AG04449 (cell line): Measurements from ENCODE around the gene B3GALT6.

Source experiments
- CTCF ChIA-PET: fragments of 350-600 bp; formaldehyde crosslinking; extraction: SDS; loops from one replicate; lab custom pipeline; 2021; ENCODE audit warnings: antibody characterized with exemption; lab: Yijun Ruan, JAX
- POLR2A ChIA-PET: fragments of 400-600, 350-600 bp; formaldehyde crosslinking; extraction: SDS; loops from one replicate; lab custom pipeline; 2020; ENCODE audit warnings: antibody characterized with exemption, inconsistent platforms; lab: Yijun Ruan, JAX
- DNase-seq: peaks from one replicate; pipeline ENCODE4 v3.0.0-alpha.2; 2010; ENCODE audit warnings: low read depth, low spot score
- H3K4me3 ChIP-seq: 2 replicates; pipeline ENCODE4 v1.5.1; 2011; ENCODE audit warnings: low read depth, mild to moderate bottlenecking, control low read depth, low read length
- CTCF ChIP-seq: IDR thresholded peaks from one replicate; pipeline ENCODE4 v1.5.1; 2011; ENCODE audit warnings: mild to moderate bottlenecking, moderate library complexity, low read length, control low read depth, inconsistent platforms; ENCODE audit not compliant: insufficient read depth; ENCODE audit errors: missing control alignments

The B3GALT6 gene

GRCh38 chr1:1253972-1254666, 22.1 kb downstream of the B3GALT6 start:
- POLR2A ChIA-PET: no interaction called here

GRCh38 chr1:1254667-1254998, 22.6 kb downstream of the B3GALT6 start:
- CTCF ChIA-PET: interaction anchor here (0.8 to 1.1 kb wide), 2 partner anchors 132 to 134 kb away, joined by 3 read pairs; no protein-coding TSS in a partner anchor
- no peak overlapping the region for H3K4me3 ChIP-seq
- POLR2A ChIA-PET: no interaction called here
- no peak for TF ChIP-seq CTCF
- DNase-seq: no peak

More at GRCh38 chr1:1253972-1254666, 22.1 kb downstream of the B3GALT6 start:
- CTCF ChIA-PET: interaction anchor here (0.8 to 1.1 kb wide), 2 partner anchors 132 to 133 kb away, joined by 3 read pairs; no protein-coding TSS in a partner anchor
- H3K4me3 ChIP-seq: no peak overlapping the region
- DNase-seq: no peak
- TF ChIP-seq CTCF: no peak

- POLR2A ChIA-PET: no interaction called here
- DNase-seq: no peak
- no peak overlapping the region for H3K4me3 ChIP-seq
- TF ChIP-seq CTCF: no peak
- CTCF ChIA-PET: interaction anchor here (0.8 to 1.1 kb wide), 2 partner anchors 133 to 134 kb away, joined by 3 read pairs; no protein-coding TSS in a partner anchor
These were observed 23.0 kb downstream of the B3GALT6 start for GRCh38 chr1:1255078-1255477.

GRCh38 chr1:1255611-1256010, 23.6 kb downstream of the B3GALT6 start:
- no peak overlapping the region for H3K4me3 ChIP-seq
- ChIA-PET CTCF (no interaction called here), POLR2A (no interaction called here)
- no peak for TF ChIP-seq CTCF
- DNase-seq: no peak

- no peak for DNase-seq
- CTCF ChIA-PET: interaction anchor here (0.6 to 2.0 kb wide), 2 partner anchors 135 to 253 kb away, joined by 3 to 4 read pairs; no protein-coding TSS in a partner anchor
- POLR2A ChIA-PET: no interaction called here
These were observed 25.2 kb downstream of the B3GALT6 start for GRCh38 chr1:1256956-1257871.

More at GRCh38 chr1:1256956-1257871, 25.2 kb downstream of the B3GALT6 start:
- TF ChIP-seq CTCF: no peak
- no peak overlapping the region for H3K4me3 ChIP-seq
